Measurements from ENCODE around the gene STK39.
"Not testable (repeated sequence)": the region's sequence is repeated elsewhere in the genome, so short reads cannot be mapped to it uniquely, and the experiment has no call there.

Gene STK39

DNA sequence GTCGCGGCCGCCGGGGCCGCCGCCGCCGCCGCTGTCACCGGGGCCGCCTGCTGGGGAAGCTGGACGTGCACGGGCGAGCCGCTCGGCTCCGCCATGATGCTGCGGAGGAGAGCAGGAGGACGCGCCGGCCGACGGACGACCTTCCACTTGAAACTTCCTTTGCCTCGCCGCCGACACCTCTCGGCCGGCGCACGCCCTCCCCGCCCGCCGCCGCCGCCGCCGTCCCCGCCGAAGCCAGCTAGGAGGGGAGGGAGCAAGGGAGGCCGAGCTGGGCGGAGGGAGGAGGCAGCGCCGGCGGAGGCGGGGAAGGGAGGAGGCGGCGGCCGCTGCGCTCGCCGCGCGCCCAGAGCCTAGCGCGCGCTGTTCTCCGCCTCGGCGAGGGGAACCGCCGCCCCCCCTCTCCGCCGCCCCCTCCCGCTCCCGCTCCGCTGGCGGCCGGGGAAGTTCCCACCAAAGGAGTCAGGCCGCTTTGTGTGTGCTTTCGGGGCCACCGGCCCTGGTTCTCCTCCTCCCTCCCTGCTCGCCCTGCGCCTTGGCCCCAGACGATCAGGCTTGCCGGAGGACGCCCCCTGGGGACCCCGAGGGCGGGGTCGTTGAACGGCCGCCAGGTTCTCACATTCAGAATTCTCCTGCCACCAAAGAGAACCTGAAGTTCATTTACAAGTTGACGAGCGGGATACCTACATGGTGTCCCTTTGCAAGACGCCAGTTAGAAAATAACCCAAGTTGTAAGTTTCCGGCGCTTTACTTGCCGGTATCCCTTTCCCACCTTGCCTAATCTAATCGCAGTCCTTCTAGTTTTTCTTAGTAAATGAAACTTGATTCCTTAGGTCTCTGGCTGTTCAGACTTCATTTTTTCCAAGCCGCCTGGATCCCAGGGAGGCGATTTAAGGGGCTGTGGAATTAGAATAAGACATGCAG lies at the start of gene STK39:
STK39 (minus strand) TSS at position 255 of the 921 bp plus-strand sequence; CDS start at position 95, 160 bp downstream.
- DNase-seq = no peak

DNA sequence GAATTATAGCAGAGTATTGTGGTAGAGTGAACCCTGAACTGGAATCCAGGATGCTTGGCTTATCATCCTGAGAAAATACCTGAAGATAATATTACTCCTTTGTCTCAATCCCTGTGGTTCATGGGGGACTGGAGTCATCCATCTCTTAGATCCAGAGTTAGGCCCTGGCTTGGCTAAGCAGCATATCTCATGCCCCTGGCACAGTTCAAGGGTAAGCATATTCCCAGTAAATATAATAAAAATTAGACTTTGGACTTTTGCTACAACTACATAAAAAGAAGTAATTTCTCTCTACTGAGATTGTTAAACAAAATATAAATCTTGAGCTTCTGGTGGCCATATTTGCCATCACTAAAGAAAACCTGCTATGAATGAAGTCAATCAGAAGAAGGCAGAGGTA lies 47.7 kb upstream of the STK39 start:
- DNase-seq = no peak

DNA sequence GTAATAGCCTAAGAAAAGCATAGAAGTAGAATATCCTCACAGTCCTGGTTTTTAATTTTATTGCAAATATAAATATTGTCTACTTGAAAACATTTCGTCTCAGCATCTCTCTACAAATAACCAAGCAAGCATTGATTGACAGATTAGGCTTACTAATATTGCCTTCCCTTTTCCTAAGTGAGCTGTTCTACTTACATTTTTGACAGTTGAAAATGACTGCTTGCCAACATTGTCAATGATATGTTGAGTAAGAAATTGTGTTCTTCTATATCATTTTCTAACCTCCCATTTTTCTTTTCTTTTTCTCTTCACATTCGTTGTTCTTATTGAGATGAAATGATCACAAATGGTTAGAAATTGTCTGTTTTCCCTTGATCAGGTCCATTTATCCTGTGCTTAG lies 47.0 kb upstream of the STK39 start:
- no peak for DNase-seq

DNA sequence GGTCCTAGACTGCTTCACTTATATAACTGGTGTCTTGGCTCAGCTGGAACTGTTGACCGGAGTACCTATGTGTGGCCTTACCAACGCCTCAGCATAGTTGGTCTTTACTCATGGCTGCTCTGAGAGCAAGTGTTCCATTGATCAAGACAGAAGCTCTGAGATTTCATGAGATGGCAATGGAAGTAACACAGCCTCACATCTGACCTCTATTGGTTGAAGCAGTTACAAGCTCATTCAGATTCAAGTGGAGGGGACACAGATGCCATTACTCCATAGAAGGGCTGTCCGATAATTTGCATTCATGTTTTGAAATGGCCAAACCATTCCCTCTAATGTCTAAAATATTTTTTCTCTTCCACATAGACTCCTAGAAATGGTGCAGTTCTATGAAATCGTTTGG lies 46.4 kb upstream of the STK39 start:
- no peak for DNase-seq

DNA sequence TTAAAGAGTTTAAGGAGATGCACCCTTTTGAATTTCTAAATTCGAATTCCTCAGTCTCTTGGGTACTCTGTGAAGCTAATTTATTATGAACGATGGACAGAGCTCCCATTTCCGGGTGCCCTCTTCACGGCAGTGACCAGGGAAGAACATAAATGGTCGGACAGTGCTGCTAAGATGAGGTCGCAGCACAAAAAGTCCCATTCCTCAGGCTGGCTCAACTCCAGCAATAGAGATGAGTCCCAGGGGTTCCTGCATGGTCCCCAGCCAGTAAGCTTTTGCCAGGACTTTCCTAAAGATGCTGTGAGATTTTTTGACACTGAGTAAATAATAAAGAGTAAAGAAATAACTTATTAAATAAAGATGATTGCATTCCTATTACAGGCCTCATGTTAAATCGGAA lies 43.0 kb upstream of the STK39 start:
- DNase-seq = no peak

DNA sequence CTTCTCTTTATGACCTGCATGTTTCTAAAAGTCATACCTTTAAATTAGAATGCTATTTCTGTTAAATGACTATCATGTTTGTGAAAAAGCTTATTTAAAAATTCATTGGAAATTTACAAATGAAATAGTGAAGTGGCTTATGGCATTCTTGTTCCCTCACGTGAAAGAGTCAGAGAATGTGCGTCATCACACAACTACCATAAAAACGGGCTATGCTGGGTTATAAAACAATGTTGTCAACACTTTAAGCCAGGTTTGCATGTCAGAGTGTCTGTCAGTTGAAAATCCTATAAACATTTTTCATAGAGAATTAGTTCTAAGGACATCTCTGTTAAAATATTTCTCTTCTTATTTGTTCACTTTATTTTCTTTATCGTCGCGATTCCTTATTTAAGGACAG lies 42.5 kb upstream of the STK39 start:
- no peak for DNase-seq

DNA sequence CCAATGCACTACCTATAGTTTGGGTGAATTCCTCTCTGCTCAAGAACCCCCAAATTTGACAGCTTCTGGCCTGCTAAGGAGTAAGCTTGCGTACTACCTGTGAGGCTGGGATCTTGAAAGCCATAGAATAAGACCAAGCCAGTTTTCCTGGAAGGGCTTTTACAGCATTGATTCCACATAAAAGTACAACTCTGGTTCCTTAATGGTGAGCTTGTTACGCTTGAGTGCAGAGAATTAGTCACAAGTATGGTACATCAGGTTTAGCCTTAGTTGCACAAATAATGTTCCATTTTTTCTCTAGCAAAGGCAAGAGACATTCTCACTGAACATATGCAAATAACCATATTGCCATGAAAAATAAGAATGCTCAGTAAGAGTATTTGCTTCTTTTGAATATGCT lies 39.1 kb upstream of the STK39 start:
- no peak for DNase-seq

DNA sequence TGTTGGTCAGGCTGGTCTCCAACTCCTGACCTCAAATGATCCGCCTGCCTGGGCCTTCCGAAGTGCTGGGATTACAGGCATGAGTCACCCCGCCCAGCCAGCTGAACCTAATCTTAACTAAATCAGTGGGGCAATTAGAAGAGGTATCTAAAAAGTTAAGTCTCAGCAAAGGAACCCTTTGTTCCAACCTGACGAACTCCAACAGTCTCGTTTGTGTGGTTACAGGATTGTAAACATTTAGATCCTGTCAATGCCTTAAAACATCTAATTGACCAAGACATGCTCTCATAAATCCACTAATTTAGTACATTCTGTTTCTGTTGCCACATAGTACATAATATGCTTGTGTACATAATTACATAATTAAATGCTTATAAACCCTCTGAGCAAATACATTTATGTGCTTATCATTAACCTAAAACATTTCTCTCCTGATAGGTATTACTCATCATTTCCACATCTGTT lies 31.1 kb upstream of the STK39 start:
- no peak for DNase-seq

DNA sequence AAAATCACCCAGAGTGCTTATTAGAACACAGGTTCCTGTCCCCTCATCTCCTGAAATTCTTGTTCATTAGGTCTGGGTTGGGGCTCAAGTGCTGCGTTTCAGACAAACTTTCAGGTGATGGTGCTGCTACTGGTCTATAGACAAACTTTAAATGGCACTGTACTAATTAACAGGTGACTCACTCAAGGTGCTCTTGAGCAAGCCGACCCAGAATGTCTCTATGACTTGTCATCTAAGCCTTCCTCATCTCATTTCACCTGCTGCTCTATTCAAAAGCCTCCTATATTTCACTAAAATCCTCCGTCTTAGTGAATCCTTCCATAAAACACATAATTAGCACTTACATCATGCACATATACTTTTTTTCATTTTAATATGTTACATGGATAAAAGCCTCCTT lies 29.9 kb upstream of the STK39 start:
- DNase-seq = no peak

DNA sequence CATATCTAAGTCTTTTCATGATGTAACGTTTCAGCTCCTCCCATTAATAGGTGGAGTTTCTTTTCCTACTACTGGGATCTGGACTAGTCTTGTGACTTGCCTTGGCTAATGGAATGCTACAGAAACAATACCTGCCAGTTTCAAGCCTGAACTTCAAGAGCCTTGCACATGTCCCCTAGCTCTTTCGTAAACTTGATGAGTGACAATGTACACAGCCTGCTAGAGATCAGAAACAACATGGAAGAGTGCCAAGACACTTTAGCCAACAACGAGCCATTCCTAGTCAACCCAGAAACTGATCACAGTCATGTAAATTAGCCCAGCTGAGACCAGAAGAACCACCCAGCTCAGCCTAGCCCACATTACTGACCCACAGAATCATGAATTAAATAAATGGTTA lies 24.8 kb upstream of the STK39 start:
- DNase-seq = no peak

DNA sequence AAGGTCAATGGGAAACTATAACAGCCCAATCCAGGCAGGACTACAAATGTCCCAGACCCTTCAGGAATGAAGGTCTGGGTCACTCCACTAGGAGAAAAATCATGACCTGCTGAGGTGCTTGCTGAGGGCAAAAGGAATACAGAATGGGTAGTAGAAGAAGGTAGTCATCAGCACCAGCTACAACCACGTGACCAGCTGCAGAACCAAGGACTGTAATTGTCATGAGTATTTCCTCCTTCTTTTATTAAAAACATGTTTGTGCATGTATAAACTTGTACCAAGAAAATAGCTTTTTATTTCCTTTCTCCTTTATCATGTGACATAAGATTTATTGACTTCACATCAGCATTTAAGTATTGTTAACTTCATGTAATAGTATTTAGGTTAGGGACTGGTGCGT lies 15.5 kb upstream of the STK39 start:
- not testable (repeated sequence) for DNase-seq

DNA sequence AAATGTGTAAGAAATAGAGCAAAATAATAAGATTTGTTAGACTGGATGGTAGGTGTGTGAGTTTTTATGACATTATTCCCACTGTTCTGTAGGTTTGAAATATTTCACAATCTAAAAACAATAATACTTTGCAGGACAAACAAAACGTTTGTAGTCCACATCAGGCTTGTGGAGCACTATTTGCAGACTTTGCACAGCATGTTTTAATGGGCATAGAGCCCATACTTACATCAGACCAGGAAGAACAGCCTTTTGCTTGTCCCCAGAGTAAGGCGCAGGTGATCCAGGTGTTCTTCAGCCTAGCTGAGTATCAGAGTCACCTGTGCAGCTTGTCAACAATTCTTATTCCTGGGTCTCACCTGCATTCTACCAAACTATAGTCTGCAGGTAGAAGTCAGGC lies 9.1 kb upstream of the STK39 start:
- DNase-seq = no peak

DNA sequence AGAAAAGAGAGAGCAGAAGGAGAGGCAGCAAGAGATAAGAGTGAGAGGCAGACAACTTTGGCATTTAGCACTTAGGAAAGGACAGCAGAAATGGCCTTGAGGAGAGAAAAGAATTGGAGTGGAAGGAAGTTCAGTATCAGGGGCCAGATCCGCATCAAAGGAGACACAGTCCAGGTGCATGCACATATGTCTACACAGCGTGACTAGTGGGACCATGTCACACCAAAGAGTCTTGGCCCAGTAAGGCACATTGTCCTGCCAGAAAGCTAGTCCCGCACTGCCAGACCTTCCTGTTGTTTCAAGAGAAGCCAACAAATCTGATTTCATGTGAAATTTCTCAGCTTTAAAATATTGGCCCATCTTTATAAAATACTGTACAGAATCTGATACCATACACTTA lies 8.5 kb upstream of the STK39 start:
- no peak for DNase-seq

DNA sequence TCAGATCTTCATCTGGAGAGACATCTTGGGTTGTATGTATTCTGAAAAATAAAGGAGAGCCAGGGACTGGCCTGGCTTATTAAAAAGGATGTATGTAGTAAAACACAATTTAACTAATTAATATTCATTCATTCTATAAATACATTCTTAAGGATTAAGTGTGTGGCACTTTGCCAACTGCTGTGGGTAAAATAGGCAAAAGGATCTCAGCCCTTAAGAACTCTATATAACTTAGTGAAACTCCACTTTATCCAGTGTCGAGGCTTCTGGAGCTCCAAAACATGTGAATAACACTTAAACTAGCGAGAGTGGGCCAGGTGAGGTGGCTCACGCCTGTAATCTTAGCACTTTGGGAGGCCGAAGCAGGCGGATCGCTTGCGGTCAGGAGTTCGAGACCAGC lies 7.7 kb upstream of the STK39 start:
- DNase-seq = no peak

DNA sequence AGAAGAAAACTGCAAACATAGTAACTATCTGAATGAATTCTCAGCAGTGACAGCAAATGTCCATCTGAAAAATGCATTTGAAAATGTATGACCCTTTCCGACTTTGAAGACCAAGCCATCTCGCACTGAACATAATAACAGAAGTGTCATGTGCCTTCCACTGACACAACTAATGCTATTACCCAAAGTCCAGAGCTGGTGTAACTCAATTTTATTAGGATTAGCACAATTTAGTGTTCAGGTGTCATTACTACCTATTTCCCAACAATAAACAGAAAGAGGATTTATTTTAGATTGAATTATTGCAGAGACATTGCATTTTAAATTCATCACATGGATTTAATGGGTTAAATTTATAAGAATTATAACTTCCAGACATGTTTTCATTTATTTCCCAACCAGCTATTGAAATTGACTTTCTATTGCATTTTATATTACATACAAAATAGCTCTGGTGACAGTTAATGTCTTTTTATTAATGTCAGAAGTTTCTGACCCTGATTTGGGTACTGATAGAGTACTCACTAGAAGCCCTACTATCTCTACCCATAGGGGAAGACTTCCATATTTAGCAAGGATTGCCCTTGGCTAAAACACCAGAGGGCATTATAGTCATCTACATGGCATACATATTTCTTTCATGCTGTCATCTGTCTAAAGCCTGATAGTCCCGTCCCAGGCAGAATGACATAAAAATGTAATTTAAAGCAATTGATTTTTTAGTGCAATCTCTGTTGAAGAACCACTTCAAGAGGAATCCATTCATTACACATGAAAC lies 7.0 kb upstream of the STK39 start:
- no peak for DNase-seq

DNA sequence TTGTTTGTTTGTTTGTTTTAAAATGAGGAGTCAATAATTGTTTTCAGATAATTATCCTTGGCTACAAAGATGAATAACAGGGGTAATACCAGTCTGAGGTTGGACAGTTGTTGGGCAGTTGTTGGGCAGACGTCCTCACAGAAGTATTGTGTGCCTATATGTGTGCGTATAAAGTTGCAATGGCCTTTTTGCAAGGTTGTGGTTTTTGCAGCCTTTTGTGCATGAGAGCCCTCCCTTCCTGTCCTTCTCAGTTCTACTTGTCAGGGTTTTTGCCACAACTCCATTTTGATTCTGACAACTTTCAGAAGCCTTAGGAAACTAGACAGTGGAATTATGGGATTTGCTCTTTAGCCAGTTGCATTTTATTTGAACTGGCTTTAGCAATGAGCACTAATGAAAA lies 6.0 kb upstream of the STK39 start:
- no peak for DNase-seq

DNA sequence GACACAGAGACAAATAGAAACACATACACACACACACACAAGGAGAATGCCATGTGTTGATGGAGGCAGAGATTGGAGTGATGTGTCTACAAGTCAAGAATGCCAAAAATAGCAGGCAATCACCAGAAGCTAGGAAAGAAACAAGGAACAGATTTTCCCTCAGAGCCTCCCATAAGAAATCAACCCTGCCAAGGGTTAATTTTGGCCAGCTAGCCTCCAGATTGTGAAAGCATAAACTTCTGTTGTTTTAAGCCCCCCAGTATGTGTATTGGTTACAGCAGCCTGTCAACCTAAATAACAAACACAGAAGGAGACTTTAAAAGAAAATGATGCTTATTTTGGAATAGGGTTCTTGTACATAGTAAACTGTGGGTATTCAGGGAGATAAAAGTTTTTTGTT lies 5.6 kb upstream of the STK39 start:
- DNase-seq = no peak

DNA sequence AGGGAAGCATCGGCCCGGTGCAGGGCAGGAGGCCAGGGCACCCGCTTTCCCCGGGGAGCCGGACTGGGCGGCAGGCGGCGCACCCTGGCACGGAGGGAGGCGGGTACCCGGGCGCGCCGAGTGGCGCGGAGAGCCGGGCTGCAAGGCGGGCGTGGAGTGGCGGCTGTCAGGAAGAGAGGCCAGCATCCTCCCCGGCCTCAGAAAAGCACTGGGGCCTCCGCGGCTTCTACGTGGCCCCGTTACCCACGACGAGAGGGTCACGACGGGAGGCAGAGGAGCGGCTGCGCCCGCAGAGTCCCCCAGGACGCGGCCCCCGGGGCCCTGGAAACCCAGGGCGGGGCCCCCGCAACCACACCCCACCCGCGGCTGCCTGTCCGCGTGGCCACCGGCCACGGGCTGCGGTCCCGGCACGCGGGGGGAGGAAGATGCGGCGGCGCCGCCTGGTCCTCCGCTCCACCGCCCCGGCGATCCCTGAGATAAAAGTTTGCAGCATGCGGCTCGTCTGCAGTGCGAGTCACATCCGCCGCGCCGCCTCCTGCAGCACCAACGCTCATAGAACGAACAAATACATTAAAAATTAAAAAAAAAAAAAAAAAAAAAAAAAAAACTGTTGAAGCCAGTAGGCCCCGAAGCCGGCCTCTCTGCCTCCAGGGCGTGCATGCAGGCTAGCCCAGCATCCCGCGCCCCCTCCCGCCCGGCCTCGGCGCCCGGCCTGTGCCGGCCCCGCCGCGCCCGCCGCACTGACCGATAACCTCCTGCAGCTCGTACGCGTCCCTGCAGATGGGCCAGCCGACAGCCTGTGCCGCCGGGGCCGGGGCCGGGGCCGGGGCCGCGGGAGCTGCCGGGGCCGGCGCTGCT lies 683 bp downstream of the STK39 start:
- peak; percentile 88 for DNase-seq

DNA sequence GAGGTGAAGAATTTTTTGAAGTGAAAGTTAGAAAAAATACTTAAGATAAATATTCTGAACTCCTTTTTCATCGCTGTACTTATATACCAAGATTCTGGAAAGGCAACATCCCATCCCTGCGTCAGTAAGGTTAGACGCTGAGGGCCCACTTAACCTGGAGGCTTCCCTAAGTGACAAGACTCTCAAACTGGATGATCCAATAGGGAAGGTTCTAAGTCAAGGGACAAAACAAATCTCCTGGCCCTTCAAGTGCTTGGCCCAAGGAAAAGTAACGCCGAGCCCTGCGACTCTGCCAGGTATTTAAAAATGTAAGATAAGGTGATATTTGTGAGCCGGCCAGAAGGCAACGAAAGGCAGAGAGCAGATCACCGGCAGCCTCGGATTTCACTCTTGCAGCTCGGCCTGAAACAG lies 1.3 kb downstream of the STK39 start:
- DNase-seq = no peak

DNA sequence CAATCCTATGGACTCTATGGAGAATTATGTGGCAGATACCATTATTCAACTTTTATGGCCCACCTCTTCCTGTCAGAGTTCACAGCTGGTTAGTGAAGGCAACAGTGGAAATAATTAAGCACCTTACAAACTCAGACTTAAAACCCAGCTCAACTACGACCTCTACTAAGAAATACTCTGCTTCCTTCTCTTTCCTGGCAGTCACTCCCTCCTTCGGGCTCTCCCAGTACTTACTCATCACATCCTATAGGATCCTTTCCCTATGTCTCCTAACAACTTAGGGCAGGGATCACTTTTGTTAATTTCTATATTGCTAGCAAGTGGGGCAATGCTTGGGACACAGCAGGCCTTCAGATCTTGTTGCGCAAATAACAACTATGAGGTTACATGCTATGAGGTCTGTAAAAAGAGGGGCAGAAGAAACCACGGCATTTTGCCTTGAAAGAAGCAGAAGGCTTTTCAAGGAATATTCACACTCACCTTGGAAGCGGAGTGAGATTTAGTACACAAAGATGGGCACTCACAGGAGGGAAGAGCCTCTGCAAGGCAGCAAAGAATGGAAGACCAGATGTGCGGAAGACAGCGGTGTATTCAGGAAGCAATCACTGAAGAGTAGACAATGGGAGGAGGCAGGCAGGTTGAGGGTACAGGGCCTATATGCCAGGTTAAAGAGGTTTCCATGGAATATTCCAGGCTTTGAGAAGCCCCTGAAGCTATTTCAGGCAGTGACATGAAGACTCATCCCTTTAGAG lies 2.1 kb downstream of the STK39 start:
- no peak for DNase-seq

DNA sequence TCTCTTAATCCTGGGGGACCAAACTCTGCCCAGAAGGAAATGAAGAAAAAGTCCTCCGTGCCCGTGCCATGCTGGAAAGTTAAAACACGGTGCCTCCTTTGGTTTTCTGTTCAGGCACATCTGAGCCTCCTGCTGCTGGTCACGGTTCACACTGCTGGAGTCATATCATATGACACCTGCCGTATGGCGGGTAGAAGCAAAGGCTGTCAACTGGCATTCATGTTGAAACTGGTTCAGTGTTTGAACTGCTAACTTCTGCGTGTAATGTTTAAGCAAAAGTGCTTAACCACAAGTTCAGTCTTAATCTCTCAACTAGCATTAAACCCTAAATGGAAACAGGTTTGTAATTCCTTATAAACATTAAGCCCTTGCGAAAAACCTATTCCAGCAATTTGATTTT lies 3.1 kb downstream of the STK39 start:
- DNase-seq = no peak

DNA sequence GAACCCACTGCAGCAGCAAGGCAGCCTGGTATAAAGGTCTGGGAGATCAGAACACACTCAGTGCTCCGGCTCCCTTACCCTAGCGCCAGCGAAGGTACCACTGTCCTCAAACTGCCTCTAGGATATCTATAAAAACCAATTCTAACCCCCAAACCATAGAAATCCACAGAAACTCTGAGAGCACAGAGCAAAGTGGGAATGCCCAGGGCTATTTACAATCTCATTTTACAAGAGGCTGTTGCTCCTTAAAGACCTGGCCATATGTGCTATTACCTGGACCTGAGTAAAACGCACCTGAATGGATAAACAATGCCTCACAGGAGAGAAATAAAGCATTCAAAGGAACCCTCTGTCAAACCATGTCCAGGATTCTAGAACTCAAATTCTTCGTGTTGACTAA lies 4.3 kb downstream of the STK39 start:
- DNase-seq = no peak
